PC-3 (cell line): ENCODE results near the gene SOX6. TPM values are rescaled to one million over a fixed set of nuclear protein-coding genes. Genes with fewer than 3 reads are reported as not detected.

Experiments used
- ATAC-seq: fragments of 200-7000 bp; cut with Tn5 transposase; 2 replicates; pipeline ENCODE4 v1.9.1; 2020; ENCODE audit warnings: mild to moderate bottlenecking, moderate library complexity
- BruUV-seq: library from RNA; stranded (reverse); fragments of 400-500 nt; replicated peaks from 2 replicates; lab custom pipeline; 2021; lab: Mats Ljungman, UMichigan
- CTCF ChIA-PET: fragments of 300-600 bp; sonication (Branson Sonifier 250); formaldehyde crosslinking; loops from one replicate; lab custom pipeline; 2022; ENCODE audit warnings: antibody characterized with exemption; lab: Charles Lee
- POLR2A ChIA-PET: fragments of 300-600 bp; sonication (Branson Sonifier 250); formaldehyde crosslinking; loops from one replicate; lab custom pipeline; 2022; ENCODE audit warnings: antibody characterized with exemption; ENCODE audit not compliant: unreplicated experiment; lab: Charles Lee
- DNase-seq: peaks from one replicate; pipeline ENCODE4 v3.0.0-alpha.2; 2015
- H2AFZ ChIP-seq: fragments of 300-600 bp; sonication (generic); 2 replicates; pipeline ENCODE4 v1.6.0; 2016; ENCODE audit warnings: antibody characterized with exemption, low read length
- H3F3A ChIP-seq: fragments of 300-600 bp; sonication (generic); one replicate; pipeline ENCODE4 v1.6.0; 2017; ENCODE audit warnings: antibody characterized with exemption, low read length, control low read depth, mild to moderate bottlenecking; ENCODE audit not compliant: unreplicated experiment
- H3K27ac ChIP-seq: fragments of 300-600 bp; sonication (generic); 2 replicates; pipeline ENCODE4 v1.5.1; 2016; ENCODE audit warnings: mild to moderate bottlenecking, low read length
- H3K27me3 ChIP-seq: fragments of 300-600 bp; sonication (generic); 2 replicates; pipeline ENCODE4 v1.6.1; 2016; ENCODE audit warnings: low read length, mixed read lengths
- H3K36me3 ChIP-seq: fragments of 300-600 bp; sonication (generic); 2 replicates; pipeline ENCODE4 v1.6.1; 2016; ENCODE audit warnings: low read depth, mixed run types, low read length, mixed read lengths
- H3K4me1 ChIP-seq: fragments of 300-600 bp; sonication (generic); 2 replicates; pipeline ENCODE4 v1.5.1; 2016; ENCODE audit warnings: low read length; ENCODE audit not compliant: insufficient read depth
- H3K4me2 ChIP-seq: fragments of 300-600 bp; sonication (generic); 2 replicates; pipeline ENCODE4 v1.6.0; 2016; ENCODE audit warnings: low read length
- H3K4me3 ChIP-seq: fragments of 300-600 bp; sonication (generic); 2 replicates; pipeline ENCODE4 v1.5.1; 2016; ENCODE audit warnings: mild to moderate bottlenecking, low read length, mixed read lengths
- H3K79me2 ChIP-seq: fragments of 300-600 bp; sonication (generic); 2 replicates; pipeline ENCODE4 v1.6.1; 2017; ENCODE audit warnings: low read length, mixed read lengths
- H3K9ac ChIP-seq: fragments of 300-600 bp; sonication (generic); 2 replicates; pipeline ENCODE4 v1.6.0; 2016; ENCODE audit warnings: mild to moderate bottlenecking, low read length
- H3K9me2 ChIP-seq: fragments of 300-600 bp; sonication (generic); replicated peaks from 2 replicates; pipeline ENCODE4 v1.6.1; 2016; ENCODE audit warnings: mixed run types, low read length, mixed read lengths
- H3K9me3 ChIP-seq: fragments of 300-600 bp; sonication (generic); 2 replicates; pipeline ENCODE4 v1.6.1; 2016; ENCODE audit warnings: low read length, mixed read lengths
- H4K20me1 ChIP-seq: fragments of 300-600 bp; sonication (generic); 2 replicates; pipeline ENCODE4 v1.6.1; 2016; ENCODE audit warnings: low read length, mixed read lengths
- CTCF ChIP-seq: fragments of 300-600 bp; sonication (generic); conservative IDR thresholded peaks from 2 replicates; pipeline ENCODE4 v1.5.1; 2017; ENCODE audit warnings: antibody characterized with exemption, low read depth, mild to moderate bottlenecking, low read length
- EZH2 ChIP-seq: fragments of 300-600 bp; sonication (generic); IDR thresholded peaks from one replicate; pipeline ENCODE4 v1.6.1; 2017; ENCODE audit warnings: antibody characterized with exemption, mild to moderate bottlenecking, low read length; ENCODE audit not compliant: unreplicated experiment
- EZH2phosphoT487 ChIP-seq: fragments of 300-600 bp; sonication (generic); IDR thresholded peaks from 2 replicates; pipeline ENCODE4 v1.6.1; 2018; ENCODE audit warnings: mild to moderate bottlenecking, antibody characterized with exemption, low read length, borderline replicate concordance
- intact Hi-C: fragments of 100-400 bp; cut with micrococcal nuclease; formaldehyde crosslinking; loops from 2 replicates; pipeline ENCODE4 v1.9.0; 2023
- total RNA-seq: library from RNA; depleted of rRNA; stranded (reverse); fragments of >200 nt; gene quantifications from 2 replicates; pipeline ENCODE4 v1.2.3, GENCODE V29; 2014

The SOX6 gene
- total RNA-seq, 1 experiment from 2014 or later: not detected

GRCh38 chr11:15967166-15967565 lies 389.2 kb downstream of the SOX6 start:
- Histone ChIP-seq H3K79me2 (no peaks in the 10 kb centered on the region), H3K9ac (no peak overlapping the region), H2AFZ (no peak overlapping the region), H3F3A (no peaks in the 10 kb centered on the region), H4K20me1 (no peaks in the 10 kb centered on the region), H3K4me2 (no peak overlapping the region), H3K4me3 (no peak overlapping the region), H3K9me2 (no peaks in the 10 kb centered on the region), H3K9me3 (no peaks in the 10 kb centered on the region), H3K36me3 (no peaks in the 10 kb centered on the region), H3K27ac (no peak overlapping the region), H3K27me3 (no peaks in the 10 kb centered on the region), H3K4me1 (peaks cover 8% of the 10 kb centered on the region)
- BruUV-seq: no TSS peak
- ChIA-PET POLR2A (no interaction called here), CTCF (no interaction called here)
- peak; percentile 46 for DNase-seq
- intact Hi-C loops: no loop called here
- no peak for ATAC-seq
- TF ChIP-seq EZH2phosphoT487: no peak
- TF ChIP-seq CTCF: no peak
- no peak for TF ChIP-seq EZH2

- no peak for TF ChIP-seq EZH2phosphoT487
- no peak for TF ChIP-seq CTCF
- TF ChIP-seq EZH2: no peak
- H2AFZ ChIP-seq: no peak overlapping the region
- H3K36me3 ChIP-seq: no peaks in the 10 kb centered on the region
- no peaks in the 10 kb centered on the region for H4K20me1 ChIP-seq
- no peaks in the 10 kb centered on the region for H3F3A ChIP-seq
- BruUV-seq: no TSS peak
- 0 out of 2 replicates have a peak overlapping the region, but pooled peaks have one; percentile 13 for H3K4me2 ChIP-seq
- peaks cover 8% of the 10 kb centered on the region for H3K4me1 ChIP-seq
- H3K9me2 ChIP-seq: no peaks in the 10 kb centered on the region
- no peak overlapping the region for H3K27ac ChIP-seq
- CTCF ChIA-PET: no interaction called here
- no peaks in the 10 kb centered on the region for H3K27me3 ChIP-seq
- no peaks in the 10 kb centered on the region for H3K9me3 ChIP-seq
- intact Hi-C loops: no loop called here
- DNase-seq (peak; percentile 16), ATAC-seq (no peak)
- no peak overlapping the region for H3K4me3 ChIP-seq
- POLR2A ChIA-PET: no interaction called here
- H3K9ac ChIP-seq: no peak overlapping the region
- no peaks in the 10 kb centered on the region for H3K79me2 ChIP-seq
Measured at GRCh38 chr11:15965562-15966250, 390.6 kb downstream of the SOX6 start.

- Histone ChIP-seq H3K9me2 (no peaks in the 10 kb centered on the region), H3F3A (no peaks in the 10 kb centered on the region), H4K20me1 (no peaks in the 10 kb centered on the region), H2AFZ (no peak overlapping the region), H3K79me2 (no peaks in the 10 kb centered on the region), H3K9ac (no peak overlapping the region), H3K4me1 (no peaks in the 10 kb centered on the region), H3K36me3 (no peaks in the 10 kb centered on the region), H3K27me3 (no peaks in the 10 kb centered on the region), H3K9me3 (no peaks in the 10 kb centered on the region), H3K4me2 (no peak overlapping the region), H3K27ac (no peak overlapping the region), H3K4me3 (no peak overlapping the region)
- ChIA-PET CTCF (no interaction called here), POLR2A (no interaction called here)
- no peak for DNase-seq
- intact Hi-C loops: no loop called here
- no peak for TF ChIP-seq CTCF
- no peak for TF ChIP-seq EZH2phosphoT487
- no peak for TF ChIP-seq EZH2
- no peak for ATAC-seq
- BruUV-seq: no TSS peak
Measured at GRCh38 chr11:15963266-15963665, 393.1 kb downstream of the SOX6 start.
